Hematopoietic multipotent progenitor cell treated with erythropoietin and hydrocortisone succinate and interleukin-3 and kit ligand, for 6 days (in vitro differentiated cells): ENCODE data around the gene DYNC1LI1.

Experiments
- DNase-seq: peaks from one replicate; pipeline ENCODE4 v3.0.0-alpha.2; 2015

DYNC1LI1 gene

GRCh38 chr3:32487781-32488473 is 82.7 kb downstream of the DYNC1LI1 start:
- no peak for DNase-seq

DNA sequence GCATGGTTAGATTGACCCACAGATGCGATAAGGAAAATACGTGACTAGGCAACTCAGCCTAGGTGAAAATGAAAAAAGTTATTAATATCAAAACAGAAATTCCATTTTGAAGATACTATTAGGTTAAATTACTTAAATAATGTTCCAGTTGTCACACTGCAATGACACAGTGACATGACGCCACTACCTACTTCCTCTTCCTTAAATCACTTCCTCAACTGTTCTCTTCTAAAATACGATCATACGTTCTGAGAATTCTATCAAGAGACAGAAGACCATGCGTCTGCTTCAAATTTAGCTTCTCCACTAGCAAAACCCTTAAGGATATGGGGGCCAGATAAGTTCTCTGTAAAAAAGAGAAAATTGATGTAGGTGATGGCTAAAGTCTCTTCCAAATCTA is 86.2 kb downstream of the DYNC1LI1 start:
- peak; percentile 50 for DNase-seq

GRCh38 chr3:32483772-32484171 is 86.9 kb downstream of the DYNC1LI1 start:
- DNase-seq, result no peak

DNA sequence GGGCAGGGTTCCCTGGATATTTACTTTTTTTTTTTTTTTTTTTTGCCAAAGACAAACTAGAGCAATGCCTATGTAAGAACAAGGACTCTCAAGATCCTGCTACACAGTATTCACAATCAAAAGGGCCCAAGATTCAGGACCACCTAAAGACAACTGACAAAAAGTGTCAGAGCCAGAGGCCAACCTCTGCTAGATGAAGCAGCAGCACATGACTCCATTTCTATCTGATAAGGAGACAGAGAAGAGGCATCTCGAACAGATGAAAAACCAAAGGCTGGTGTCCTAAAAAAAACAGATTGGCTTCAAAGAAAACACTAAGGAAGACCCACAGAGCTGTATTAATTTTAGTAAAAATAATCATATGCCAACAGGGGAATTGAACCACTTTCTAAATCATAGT is 88.0 kb downstream of the DYNC1LI1 start:
- DNase-seq, result peak; percentile 38

- no peak for DNase-seq
These were observed 88.6 kb downstream of the DYNC1LI1 start for GRCh38 chr3:32481791-32482631.

DNA sequence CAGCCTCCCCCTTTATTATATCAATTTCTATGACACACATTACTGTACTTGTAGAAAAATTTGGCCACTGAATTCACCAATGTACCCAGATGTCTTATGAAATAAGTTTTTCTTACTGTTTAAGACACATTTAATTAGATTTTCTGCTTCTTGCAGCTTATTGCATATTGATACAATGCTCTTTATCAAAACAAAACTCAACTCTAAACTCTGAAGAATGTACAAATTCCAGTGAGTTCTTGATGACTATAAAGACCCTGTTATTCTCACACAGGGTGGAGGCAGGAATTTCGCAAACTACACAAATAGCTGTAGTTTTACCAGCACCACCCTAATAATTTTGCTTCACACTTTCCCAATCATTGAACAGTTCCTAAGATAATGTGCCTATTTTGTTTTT is 90.1 kb downstream of the DYNC1LI1 start:
- no peak for DNase-seq
